ENCODE data around the gene GALNT2. TPM values are rescaled to one million over a fixed set of nuclear protein-coding genes. Genes with fewer than 3 reads are reported as not detected.

The GALNT2 gene
- total and polyA plus RNA-seq, 2 of the 13 experiments (the other 11 are each of a cell fraction or from before 2014, with no cell fraction given), result 39.3 to 39.6 TPM

GRCh38 chr1:230157420-230158390 lies 90.7 kb downstream of the GALNT2 start (continued):
- TF ChIP-seq ZBTB39 (CRISPR knock-in tag; IDR thresholded peaks at IDR 0.05), result no peak
- TF ChIP-seq CBFB (CRISPR knock-in tag; IDR thresholded peaks at IDR 0.05), result no peak
- no peak for TF ChIP-seq ZNF577 (CRISPR knock-in tag; IDR thresholded peaks at IDR 0.05; ENCODE audit: borderline replicate concordance, low read depth)
- no peak; the same call in 1 of the 2 replicates for TF ChIP-seq KMT2B (CRISPR knock-in tag; IDR thresholded peaks at IDR 0.05)
- no peak for TF ChIP-seq SIN3A (IDR thresholded peaks at IDR 0.05; ENCODE audit: borderline replicate concordance, low read depth, low read length)
- TF ChIP-seq POGZ (CRISPR knock-in tag; IDR thresholded peaks at IDR 0.05), result no peak
- TF ChIP-seq ZNF143 (CRISPR knock-in tag; IDR thresholded peaks at IDR 0.05), result no peak
- peak; percentile 22; the same call in 1 of the 2 replicates for TF ChIP-seq CREM (IDR thresholded peaks at IDR 0.05)
- no peak for TF ChIP-seq CREM (CRISPR knock-in tag; IDR thresholded peaks at IDR 0.05)
- TF ChIP-seq FOXP4 (CRISPR knock-in tag; IDR thresholded peaks at IDR 0.05), result peak; percentile 82; the same call in 1 of the 2 replicates
- TF ChIP-seq GFI1 (CRISPR knock-in tag; IDR thresholded peaks at IDR 0.05; ENCODE audit: borderline replicate concordance), result no peak
- no peak for TF ChIP-seq STAG1 (CRISPR knock-in tag; IDR thresholded peaks at IDR 0.05)
- TF ChIP-seq TCF7 (IDR thresholded peaks at IDR 0.05; ENCODE audit: low read depth), result no peak; the same call in 1 of the 2 replicates
- no peak for TF ChIP-seq ZNF180 (CRISPR knock-in tag; IDR thresholded peaks at IDR 0.05; ENCODE audit: borderline replicate concordance, low read depth)
- TF ChIP-seq KAT8 (CRISPR knock-in tag; IDR thresholded peaks at IDR 0.05), result no peak
- TF ChIP-seq RXRB (CRISPR knock-in tag; IDR thresholded peaks at IDR 0.05; ENCODE audit: borderline replicate concordance), result peak; percentile 65
- TF ChIP-seq, protein P1, sequence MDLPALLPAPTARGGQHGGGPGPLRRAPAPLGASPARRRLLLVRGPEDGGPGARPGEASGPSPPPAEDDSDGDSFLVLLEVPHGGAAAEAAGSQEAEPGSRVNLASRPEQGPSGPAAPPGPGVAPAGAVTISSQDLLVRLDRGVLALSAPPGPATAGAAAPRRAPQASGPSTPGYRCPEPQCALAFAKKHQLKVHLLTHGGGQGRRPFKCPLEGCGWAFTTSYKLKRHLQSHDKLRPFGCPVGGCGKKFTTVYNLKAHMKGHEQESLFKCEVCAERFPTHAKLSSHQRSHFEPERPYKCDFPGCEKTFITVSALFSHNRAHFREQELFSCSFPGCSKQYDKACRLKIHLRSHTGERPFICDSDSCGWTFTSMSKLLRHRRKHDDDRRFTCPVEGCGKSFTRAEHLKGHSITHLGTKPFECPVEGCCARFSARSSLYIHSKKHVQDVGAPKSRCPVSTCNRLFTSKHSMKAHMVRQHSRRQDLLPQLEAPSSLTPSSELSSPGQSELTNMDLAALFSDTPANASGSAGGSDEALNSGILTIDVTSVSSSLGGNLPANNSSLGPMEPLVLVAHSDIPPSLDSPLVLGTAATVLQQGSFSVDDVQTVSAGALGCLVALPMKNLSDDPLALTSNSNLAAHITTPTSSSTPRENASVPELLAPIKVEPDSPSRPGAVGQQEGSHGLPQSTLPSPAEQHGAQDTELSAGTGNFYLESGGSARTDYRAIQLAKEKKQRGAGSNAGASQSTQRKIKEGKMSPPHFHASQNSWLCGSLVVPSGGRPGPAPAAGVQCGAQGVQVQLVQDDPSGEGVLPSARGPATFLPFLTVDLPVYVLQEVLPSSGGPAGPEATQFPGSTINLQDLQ (CRISPR knock-in tag; IDR thresholded peaks at IDR 0.05), result no peak
- no peak for TF ChIP-seq NR2F1 (CRISPR knock-in tag; IDR thresholded peaks at IDR 0.05)
- peak; percentile 69; the same call in 1 of the 2 replicates for TF ChIP-seq ZBTB33 (CRISPR knock-in tag; IDR thresholded peaks at IDR 0.05)
- TF ChIP-seq ZNF746 (CRISPR knock-in tag; IDR thresholded peaks at IDR 0.05), result no peak
- TF ChIP-seq RNF2 (conservative IDR thresholded peaks at IDR 0.05; ENCODE audit: low read depth), result no peak

Data from HepG2 (cell line).